HG02571 (cell line): ENCODE measurements around the gene NPBWR2.
"Not testable (repeated sequence)": the region's sequence is repeated elsewhere in the genome, so short reads cannot be mapped to it uniquely, and the experiment has no call there.

Experiments
- ATAC-seq: cut with Tn5 transposase; IDR thresholded peaks from one replicate; pipeline ENCODE4 v1.9.1; 2021; ENCODE audit warnings: mild to moderate bottlenecking, moderate library complexity; ENCODE audit not compliant: unreplicated experiment

Gene NPBWR2

GRCh38 chr20:64119681-64120341, 12.4 kb upstream of the NPBWR2 start:
- ATAC-seq = no peak

GRCh38 chr20:64119301-64119680, 11.9 kb upstream of the NPBWR2 start:
- no peak for ATAC-seq

- ATAC-seq = not testable (repeated sequence)
Observed at GRCh38 chr20:64117432-64117777, 10.0 kb upstream of the NPBWR2 start.

- ATAC-seq = no peak
Observed at GRCh38 chr20:64116541-64117431, 9.4 kb upstream of the NPBWR2 start.

- no peak for ATAC-seq
Observed at GRCh38 chr20:64116016-64116415, 8.7 kb upstream of the NPBWR2 start.

GRCh38 chr20:64115171-64115911, 8.0 kb upstream of the NPBWR2 start:
- ATAC-seq = no peak

GRCh38 chr20:64114356-64114971, 7.1 kb upstream of the NPBWR2 start:
- ATAC-seq = no peak

GRCh38 chr20:64113796-64114355, 6.5 kb upstream of the NPBWR2 start:
- no peak for ATAC-seq

- no peak for ATAC-seq
Observed at GRCh38 chr20:64113444-64113775, 6.0 kb upstream of the NPBWR2 start.

- ATAC-seq = no peak
Observed at GRCh38 chr20:64112691-64113443, 5.5 kb upstream of the NPBWR2 start.

GRCh38 chr20:64111841-64112641, 4.7 kb upstream of the NPBWR2 start:
- no peak for ATAC-seq

- ATAC-seq = no peak
Observed at GRCh38 chr20:64110411-64111068, 3.2 kb upstream of the NPBWR2 start.

GRCh38 chr20:64109831-64110391, 2.5 kb upstream of the NPBWR2 start:
- ATAC-seq = no peak

- no peak for ATAC-seq
Observed at GRCh38 chr20:64108731-64109681, 1.6 kb upstream of the NPBWR2 start.

- ATAC-seq = no peak
Observed at GRCh38 chr20:64107736-64108457, 532 bp upstream of the NPBWR2 start.

- no peak for ATAC-seq
Observed at GRCh38 chr20:64106435-64106961, 867 bp downstream of the NPBWR2 start.
